IMR-90 (cell line): ENCODE data around the gene ADAMTS13.

Experiments
- BHLHE40 ChIP-seq: fragments of 150-350 bp; IDR thresholded peaks from 2 replicates; pipeline ENCODE4 v1.6.1; 2016; ENCODE audit warnings: mild to moderate bottlenecking, low read depth, low read length
- CEBPB ChIP-seq: IDR thresholded peaks from 2 replicates; pipeline ENCODE4 v1.6.1; 2012; ENCODE audit warnings: low read depth, low read length, improper control_type of control experiment
- ELK1 ChIP-seq: fragments of 150-350 bp; IDR thresholded peaks from 2 replicates; pipeline ENCODE4 v1.6.1; 2016; ENCODE audit warnings: low read depth, mild to moderate bottlenecking, low read length, moderate library complexity, borderline replicate concordance
- FOS ChIP-seq: fragments of 150-350 bp; IDR thresholded peaks from 2 replicates; pipeline ENCODE4 v1.6.1; 2016; ENCODE audit warnings: low read depth, low read length
- MAFK ChIP-seq: IDR thresholded peaks from 2 replicates; pipeline ENCODE4 v1.6.1; 2012; ENCODE audit warnings: low read depth, low read length, improper control_type of control experiment
- MXI1 ChIP-seq: IDR thresholded peaks from 2 replicates; pipeline ENCODE4 v1.6.1; 2012; ENCODE audit warnings: low read depth, mild to moderate bottlenecking, low read length, moderate library complexity, borderline replicate concordance
- POLR2A ChIP-seq: IDR thresholded peaks from 2 replicates; pipeline ENCODE4 v1.6.1; 2012; ENCODE audit warnings: mild to moderate bottlenecking, low read depth, low read length
- RAD21 ChIP-seq: IDR thresholded peaks from 2 replicates; pipeline ENCODE4 v1.6.1; 2012; ENCODE audit warnings: low read length, improper control_type of control experiment
- RCOR1 ChIP-seq: IDR thresholded peaks from 2 replicates; pipeline ENCODE4 v1.6.1; 2012; ENCODE audit warnings: mild to moderate bottlenecking, low read length, improper control_type of control experiment; ENCODE audit not compliant: insufficient replicate concordance
- RFX5 ChIP-seq: IDR thresholded peaks from 2 replicates; pipeline ENCODE4 v1.8.0; 2012; ENCODE audit warnings: low read depth, mild to moderate bottlenecking, low read length, moderate library complexity
- USF2 ChIP-seq: fragments of 150-350 bp; IDR thresholded peaks from 2 replicates; pipeline ENCODE4 v1.6.1; 2017; ENCODE audit warnings: mild to moderate bottlenecking, antibody characterized with exemption, low read length, low read depth
- TF ChIP-seq, protein P1 (sequence below): conservative IDR thresholded peaks from 2 replicates; pipeline ENCODE4 v1.5.1; 2012; ENCODE audit warnings: mild to moderate bottlenecking, low read depth, low read length, improper control_type of control experiment

- TF ChIP-seq, protein P1, sequence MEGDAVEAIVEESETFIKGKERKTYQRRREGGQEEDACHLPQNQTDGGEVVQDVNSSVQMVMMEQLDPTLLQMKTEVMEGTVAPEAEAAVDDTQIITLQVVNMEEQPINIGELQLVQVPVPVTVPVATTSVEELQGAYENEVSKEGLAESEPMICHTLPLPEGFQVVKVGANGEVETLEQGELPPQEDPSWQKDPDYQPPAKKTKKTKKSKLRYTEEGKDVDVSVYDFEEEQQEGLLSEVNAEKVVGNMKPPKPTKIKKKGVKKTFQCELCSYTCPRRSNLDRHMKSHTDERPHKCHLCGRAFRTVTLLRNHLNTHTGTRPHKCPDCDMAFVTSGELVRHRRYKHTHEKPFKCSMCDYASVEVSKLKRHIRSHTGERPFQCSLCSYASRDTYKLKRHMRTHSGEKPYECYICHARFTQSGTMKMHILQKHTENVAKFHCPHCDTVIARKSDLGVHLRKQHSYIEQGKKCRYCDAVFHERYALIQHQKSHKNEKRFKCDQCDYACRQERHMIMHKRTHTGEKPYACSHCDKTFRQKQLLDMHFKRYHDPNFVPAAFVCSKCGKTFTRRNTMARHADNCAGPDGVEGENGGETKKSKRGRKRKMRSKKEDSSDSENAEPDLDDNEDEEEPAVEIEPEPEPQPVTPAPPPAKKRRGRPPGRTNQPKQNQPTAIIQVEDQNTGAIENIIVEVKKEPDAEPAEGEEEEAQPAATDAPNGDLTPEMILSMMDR = no peak
- TF ChIP-seq POLR2A (no peak), USF2 (no peak), RAD21 (no peak), MXI1 (no peak), CEBPB (no peak), BHLHE40 (no peak), RFX5 (no peak), FOS (no peak), ELK1 (no peak), RCOR1 (no peak), MAFK (no peak)
Measured at GRCh38 chr9:133449760-133450159, 27.6 kb downstream of the ADAMTS13 start.
